NT2/D1 (cell line): ENCODE data around the gene GOLGA8K.
"Not testable (repeated sequence)": the region's sequence is repeated elsewhere in the genome, so short reads cannot be mapped to it uniquely, and the experiment has no call there.

Experiments used
- SUZ12 ChIP-seq: IDR thresholded peaks from 2 replicates; pipeline ENCODE4 v1.6.1; 2011; ENCODE audit not compliant: insufficient read length, insufficient read depth; ENCODE audit errors: extremely low read depth
- YY1 ChIP-seq: IDR thresholded peaks from 2 replicates; pipeline ENCODE4 v1.6.1; 2011; ENCODE audit not compliant: insufficient read length, insufficient read depth
- ZNF274 ChIP-seq: IDR thresholded peaks from 2 replicates; pipeline ENCODE4 v1.6.1; 2011; ENCODE audit warnings: mild to moderate bottlenecking, low read depth, low read length

- not testable (repeated sequence) for TF ChIP-seq ZNF274, YY1, SUZ12
Measured at GRCh38 chr15:32345978-32346547, 57.0 kb downstream of the GOLGA8K start.
